K562 treated with DMSO at 1 percent for 4 hours (cell line): ENCODE data around the gene AURKA. TPM values are rescaled to one million over a fixed set of nuclear protein-coding genes. Genes with fewer than 3 reads are reported as not detected.

Experiments used
- total RNA-seq: library from RNA; unstranded; fragments of 300-600 nt; gene quantifications from 2 replicates; pipeline ENCODE4 v1.2.3, GENCODE V29; 2022; ENCODE audit not compliant: insufficient read depth

Gene AURKA
- 67.0 and 87.0 TPM in 2 replicates for total RNA-seq

GRCh38 chr20:56392132-56392880 is at the start of gene AURKA, which contains the start of gene CSTF1:
TSS of gene AURKA (minus strand) at chr20:56392215. CDS start at chr20:56388197, 4,018 bp downstream.
TSS of gene CSTF1 (plus strand) at chr20:56392645. CDS start at chr20:56395553, 2,908 bp downstream.

GRCh38 chr20:56411759-56412472 is 19.9 kb upstream of the AURKA start, which contains the start of gene CASS4:
TSS of gene CASS4 (plus strand) at chr20:56412260. CDS start at chr20:56412459, 199 bp downstream.

GRCh38 chr20:56358600-56359211 is 33.3 kb downstream of the AURKA start, which contains the start of gene FAM210B:
TSS of gene FAM210B (plus strand) at chr20:56358974. CDS start at chr20:56359006, 32 bp downstream.

Other genes with a start within 250 kb of the AURKA start
- gene MC3R, start 143.5 kb downstream of the AURKA start, total RNA-seq = not detected in 2 replicates
- 46.8 and 55.1 TPM in 2 replicates for gene FAM210B, start 33.2 kb downstream of the AURKA start, total RNA-seq
- 10.7 and 15.7 TPM in 2 replicates for gene CSTF1, start 430 bp upstream of the AURKA start, total RNA-seq
- 6.1 and 7.4 TPM in 2 replicates for gene CASS4, start 20.0 kb upstream of the AURKA start, total RNA-seq
- 54.8 and 62.2 TPM in 2 replicates for gene RTF2, start 76.4 kb upstream of the AURKA start, total RNA-seq
- 2.0 TPM in 1 of 2 replicates, not detected in the other for gene FAM209A, start 132.5 kb upstream of the AURKA start, total RNA-seq
- not detected in 2 replicates for gene FAM209B, start 141.0 kb upstream of the AURKA start, total RNA-seq
- not detected in 2 replicates for gene TFAP2C, start 237.1 kb upstream of the AURKA start, total RNA-seq